GM12878 (cell line): Measurements from ENCODE around the gene CASTOR1. TPM values are rescaled to one million over a fixed set of nuclear protein-coding genes. Genes with fewer than 3 reads are reported as not detected.

ENCODE experiments used
- ATAC-seq: fragments of 200-7000 bp; cut with Tn5 transposase; 3 replicates; pipeline ENCODE4 v1.9.1; 2020; ENCODE audit warnings: mild to moderate bottlenecking, moderate library complexity
- BruUV-seq: library from RNA; stranded (reverse); fragments of 400-500 nt; replicated peaks from 2 replicates; lab custom pipeline; 2021; lab: Mats Ljungman, UMichigan
- CTCF ChIA-PET: fragments of 300-600 bp; sonication (Branson Sonifier 250); formaldehyde crosslinking; extraction: SDS; loops from one replicate; lab custom pipeline; 2021; ENCODE audit warnings: inconsistent platforms; lab: Yijun Ruan, JAX
- POLR2A ChIA-PET: fragments of 350-600 bp; formaldehyde crosslinking; extraction: SDS; loops from one replicate; lab custom pipeline; 2021; ENCODE audit warnings: inconsistent platforms; lab: Charles Lee
- RAD21 ChIA-PET: fragments of 300-600 bp; sonication (Branson Sonifier 250); formaldehyde crosslinking; loops from one replicate; lab custom pipeline; 2023; ENCODE audit warnings: antibody characterized with exemption; ENCODE audit not compliant: unreplicated experiment; lab: Charles Lee
- SMC1A ChIA-PET: fragments of 300-600 bp; sonication (Branson Sonifier 250); formaldehyde crosslinking; loops from one replicate; lab custom pipeline; 2023; ENCODE audit not compliant: unreplicated experiment, uncharacterized antibody; lab: Charles Lee
- DNase-seq: peaks from one replicate; pipeline ENCODE4 v3.0.0-alpha.2; 2011; ENCODE audit warnings: low read depth, low spot score
- FAIRE-seq: peaks from 3 replicates; lab custom pipeline; 2011; peaks lifted over from hg19 to GRCh38; lab: Jason Lieb, UNC
- H2AFZ ChIP-seq: 2 replicates; pipeline ENCODE4 v1.6.0; 2011; ENCODE audit warnings: low read depth, low read length, control low read depth; ENCODE audit not compliant: control insufficient read depth
- H3K27ac ChIP-seq: 2 replicates; pipeline ENCODE4 v1.5.1; 2011; ENCODE audit warnings: control low read depth; ENCODE audit not compliant: control insufficient read depth, insufficient read depth
- H3K27me3 ChIP-seq, 2 experiments: replicated peaks in 1 of 2; 2 replicates each; pipeline versions ENCODE4 v1.6.0 to v1.6.1; 2011; ENCODE audit warnings: low read length in 1 of 2; ENCODE audit not compliant: control insufficient read depth in 2 of 2, insufficient read depth in 2 of 2
- H3K36me3 ChIP-seq, 2 experiments: 2 replicates each; pipeline ENCODE4 v1.5.1; 2011; ENCODE audit warnings: low read length in 1 of 2; ENCODE audit not compliant: control insufficient read depth in 2 of 2, insufficient read depth in 2 of 2
- H3K4me1 ChIP-seq: 2 replicates; pipeline ENCODE4 v1.6.1; 2011; ENCODE audit warnings: mild to moderate bottlenecking, low read length, moderate library complexity, mixed read lengths; ENCODE audit not compliant: control insufficient read depth, insufficient read depth
- H3K4me2 ChIP-seq: 2 replicates; pipeline ENCODE4 v1.6.0; 2011; ENCODE audit warnings: control low read depth; ENCODE audit not compliant: control insufficient read depth, insufficient read depth
- H3K4me3 ChIP-seq: fragments of 200-600 bp; sonication (generic); 2 replicates; pipeline ENCODE4 v1.5.1; 2016
- H3K79me2 ChIP-seq: 2 replicates; pipeline ENCODE4 v1.6.0; 2011; ENCODE audit warnings: low read length; ENCODE audit not compliant: control insufficient read depth, insufficient read depth
- H3K9ac ChIP-seq: 2 replicates; pipeline ENCODE4 v1.8.0; 2011; ENCODE audit warnings: low read length, control low read depth, mixed read lengths; ENCODE audit not compliant: control insufficient read depth, insufficient read depth
- H3K9me3 ChIP-seq: replicated peaks from 3 replicates; pipeline ENCODE4 v1.5.1; 2011; ENCODE audit warnings: mild to moderate bottlenecking, low read length; ENCODE audit not compliant: control insufficient read depth, insufficient read depth
- H4K20me1 ChIP-seq: 2 replicates; pipeline ENCODE4 v1.6.0; 2011; ENCODE audit not compliant: control insufficient read depth, insufficient read depth
- BACH1 ChIP-seq: fragments of 450-650 bp; IDR thresholded peaks from 2 replicates; pipeline ENCODE4 v1.6.1; 2017; ENCODE audit warnings: mild to moderate bottlenecking, borderline replicate concordance
- BHLHE40 ChIP-seq, 2 experiments: fragments of 450-650 bp in 1 of 2; IDR thresholded peaks; 2 replicates each; pipeline ENCODE4 v1.6.1; 2011 to 2017; ENCODE audit warnings: low read depth in 2 of 2, borderline replicate concordance in 1 of 2, improper control_type of control experiment in 1 of 2, low read length in 1 of 2, mild to moderate bottlenecking in 1 of 2
- CREM ChIP-seq: IDR thresholded peaks from 2 replicates; pipeline ENCODE4 v1.6.1; 2014; ENCODE audit warnings: antibody characterized with exemption, low read depth
- EGR1 ChIP-seq, 2 experiments: IDR thresholded peaks; 1 replicate in 1 of 2; 2 replicates in 1 of 2; pipeline ENCODE4 v1.6.1; 2011 to 2012; ENCODE audit warnings: low read depth in 2 of 2, low read length in 2 of 2, borderline replicate concordance in 1 of 2, mild to moderate bottlenecking in 1 of 2, moderate library complexity in 1 of 2
- EZH2 ChIP-seq: IDR thresholded peaks from 2 replicates; pipeline ENCODE4 v1.6.1; 2012; ENCODE audit warnings: low read depth, mild to moderate bottlenecking, control low read depth, inconsistent platforms, low read length, borderline replicate concordance; ENCODE audit not compliant: control insufficient read depth
- GATAD2B ChIP-seq: fragments of 450-650 bp; conservative IDR thresholded peaks from 2 replicates; pipeline ENCODE4 v1.6.1; 2017; ENCODE audit warnings: low read depth, mild to moderate bottlenecking, moderate library complexity
- IKZF1 ChIP-seq: fragments of 450-650 bp; conservative IDR thresholded peaks from 2 replicates; pipeline ENCODE4 v1.6.1; 2017; ENCODE audit warnings: antibody characterized with exemption, mild to moderate bottlenecking
- SIX5 ChIP-seq: IDR thresholded peaks from 2 replicates; pipeline ENCODE4 v1.6.1; 2011; ENCODE audit warnings: mild to moderate bottlenecking, low read depth, low read length, moderate library complexity; ENCODE audit not compliant: severe bottlenecking
- SREBF1 ChIP-seq: IDR thresholded peaks from 2 replicates; pipeline ENCODE4 v1.6.1; 2012; ENCODE audit warnings: mild to moderate bottlenecking, low read length
- SRF ChIP-seq, 2 experiments: IDR thresholded peaks; 2 replicates each; pipeline ENCODE4 v1.6.1; 2011; ENCODE audit warnings: low read depth in 2 of 2, low read length in 2 of 2, mild to moderate bottlenecking in 1 of 2, moderate library complexity in 1 of 2
- SUZ12 ChIP-seq: fragments of 200-600 bp; sonication (generic); IDR thresholded peaks from one replicate; pipeline ENCODE4 v1.6.1; 2018; ENCODE audit warnings: antibody characterized with exemption, mild to moderate bottlenecking; ENCODE audit not compliant: unreplicated experiment
- TCF12 ChIP-seq: IDR thresholded peaks from 2 replicates; pipeline ENCODE4 v1.6.1; 2011; ENCODE audit warnings: low read depth, mild to moderate bottlenecking, low read length
- YY1 ChIP-seq: IDR thresholded peaks from 2 replicates; pipeline ENCODE4 v1.6.1; 2011; ENCODE audit warnings: low read depth, mild to moderate bottlenecking, low read length
- ZNF217 ChIP-seq: fragments of 450-650 bp; IDR thresholded peaks from 2 replicates; pipeline ENCODE4 v1.6.1; 2017; ENCODE audit warnings: antibody characterized with exemption, mild to moderate bottlenecking
- WGBS: methylation state at CpG from one replicate; pipeline ENCODE4 v1.1.6; 2016; ENCODE audit warnings: low lambda C conversion rate; ENCODE audit not compliant: insufficient replicate concordance, insufficient coverage; ENCODE audit errors: missing lambda C conversion rate; 5-methylcytosine and 5-hydroxymethylcytosine counted together
- in situ Hi-C: fragments of 300-500 bp; cut with MboI; formaldehyde crosslinking; loops from 9 replicates; pipeline ENCODE4 v1.14.3; 2018; ENCODE audit warnings: mixed read lengths
- intact Hi-C: fragments of 100-400 bp; cut with micrococcal nuclease; formaldehyde crosslinking; loops from one replicate; pipeline ENCODE4 v1.14.2; 2022; ENCODE audit not compliant: unreplicated experiment
- polyA plus RNA-seq, 11 experiments: library from polyadenylated mRNA; depleted of rRNA in 4 of 11; unstranded in 6 of 11; stranded (reverse) in 5 of 11; fragments of >200 nt; fragmentation: Nextera tagmentation in 4 of 11; fragmentation: Illumina TruSeq in 1 of 11; extraction: Ambion mirVana in 4 of 11; extraction: Trizol in 1 of 11; gene quantifications; 1 replicate in 1 of 11; 2 replicates in 10 of 11; pipeline versions ENCODE4 v1.2.1 to v1.2.3, GENCODE V29; 2011 to 2016; ENCODE audit warnings: inconsistent platforms in 2 of 11, missing spikeins in 2 of 11, low read depth in 1 of 11
- total RNA-seq, 4 experiments: library from RNA; depleted of rRNA in 3 of 4; stranded (reverse); fragments of >200 nt in 3 of 4; fragmentation: Illumina TruSeq in 1 of 4; extraction: Trizol in 1 of 4; gene quantifications; 2 replicates each; pipeline versions ENCODE4 v1.2.1 to v1.2.3, GENCODE V29; 2013 to 2021

CASTOR1 gene
- total and polyA plus RNA-seq, 10 of the 15 experiments (the other 5 are each of a cell fraction or from before 2014, with no cell fraction given) = 0.31 to 9.1 (median 3.3) TPM

DNA sequence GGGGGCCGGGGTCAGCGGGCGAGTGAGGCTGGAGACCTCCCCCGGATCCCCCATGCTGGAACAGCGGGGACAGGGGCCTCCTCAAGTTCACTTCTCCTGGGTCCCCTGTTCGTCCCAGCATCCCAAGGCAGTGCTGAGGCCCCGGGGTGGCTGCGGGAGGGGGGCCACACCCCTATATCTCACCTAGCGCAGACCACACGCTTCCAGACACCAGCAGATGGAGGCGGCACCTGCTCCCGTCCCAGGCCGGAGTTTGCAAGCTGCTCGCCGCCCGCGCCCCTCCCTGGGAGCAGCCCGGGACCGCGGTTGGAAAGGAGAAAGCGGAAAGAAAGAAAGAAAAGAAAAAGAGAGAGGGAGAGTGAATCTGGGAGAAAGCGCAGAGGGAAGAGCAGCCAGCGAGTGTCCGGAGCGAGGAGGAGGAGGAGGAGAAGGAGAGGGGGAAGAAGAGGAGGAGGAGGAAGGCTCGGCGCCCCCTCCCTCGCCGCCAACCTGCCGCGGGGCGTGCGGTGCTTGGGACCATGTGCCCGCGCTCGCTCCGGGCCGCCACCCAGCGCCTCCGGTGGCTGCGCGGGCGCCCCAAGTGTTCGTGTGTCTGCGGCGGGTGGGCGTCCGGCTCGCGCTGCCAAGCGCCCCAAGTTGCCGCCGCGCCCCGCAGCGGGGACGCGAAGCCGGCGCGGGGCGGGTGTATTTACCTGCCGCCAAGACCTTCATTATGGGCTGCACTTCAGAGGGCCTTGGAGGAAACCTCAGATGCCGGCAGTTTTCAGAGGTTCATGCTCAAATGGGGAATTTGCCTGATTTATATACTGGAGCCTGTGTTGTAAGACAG, 43.1 kb downstream of the CASTOR1 start, which contains the start of gene LIF:
LIF (minus strand) TSS at position 775 of the 829 bp plus-strand sequence; CDS start at position 711, 64 bp downstream.
- no TSS peak for BruUV-seq
- WGBS = 12% methylated on average over 60 of the region's 64 CpGs
- peak; percentile 71 for ATAC-seq
- TF ChIP-seq SUZ12 (peak; percentile 69), CREM (no peak), SRF (IDR thresholded peaks at IDR 0.05; ENCODE audit: low read depth in 2 of 2, low read length in 2 of 2) (no peak), TCF12 (no peak), IKZF1 (0 out of 2 replicates have a peak, but pooled peaks have one; percentile 28), BHLHE40 (IDR thresholded peaks at IDR 0.05; ENCODE audit: borderline replicate concordance in 1 of 2, low read depth in 2 of 2, low read length in 1 of 2) (0 out of 4 replicates have a peak, but pooled peaks of 1 of the 2 experiments have one; percentile 12), BACH1 (0 out of 2 replicates have a peak, but pooled peaks have one; percentile 21), EZH2 (no peak), GATAD2B (peak; percentile 50; the same call in 1 of the 2 replicates), YY1 (no peak), SREBF1 (no peak), SIX5 (no peak), ZNF217 (no peak), EGR1 (IDR thresholded peaks at IDR 0.05; ENCODE audit: borderline replicate concordance in 1 of 2, low read depth in 2 of 2, low read length in 2 of 2) (0 out of 3 replicates have a peak, but pooled peaks of 1 of the 2 experiments have one; percentile 7)
- TF ChIP-seq, all 136 proteins: peak for 6
- H3K9ac ChIP-seq = no peak within 1 kb of the TSS
- H2AFZ ChIP-seq = peak within 1 kb of the TSS; percentile 65
- intact Hi-C loops = no loop called here
- no peaks in the 10 kb centered on the region for H3K79me2 ChIP-seq
- H4K20me1 ChIP-seq = no peaks in the 10 kb centered on the region
- ChIA-PET RAD21 (interaction anchor here (0.6 kb wide), 1 partner anchor 456 kb away, joined by 3 read pairs; no protein-coding TSS in a partner anchor), POLR2A (no interaction called here), SMC1A (no interaction called here), CTCF (no interaction called here)
- H3K4me3 ChIP-seq = peak within 1 kb of the TSS; percentile 59
- H3K4me2 ChIP-seq = peak within 1 kb of the TSS; percentile 72
- DNase-seq = no peak
- no peaks in the 10 kb centered on the region for H3K36me3 ChIP-seq
- no peak for FAIRE-seq
- H3K4me1 ChIP-seq = no peaks in the 10 kb centered on the region
- no peaks in the 10 kb centered on the region for H3K9me3 ChIP-seq
- H3K27me3 ChIP-seq = peaks cover 3 to 4% of the 10 kb centered on the region in 2 experiments; a peak in 2 of 4 replicates
- no peak within 1 kb of the TSS for H3K27ac ChIP-seq
- in situ Hi-C loops = no loop called here
